ENCODE data around the gene ERICH4. TPM values are rescaled to one million over a fixed set of nuclear protein-coding genes. Genes with fewer than 3 reads are reported as not detected.
A peak's percentile ranks its signal among the peaks of the same experiment; 100 is the strongest.

The ERICH4 gene
- total RNA-seq, 1 donor from 2014 or later = not detected

DNA sequence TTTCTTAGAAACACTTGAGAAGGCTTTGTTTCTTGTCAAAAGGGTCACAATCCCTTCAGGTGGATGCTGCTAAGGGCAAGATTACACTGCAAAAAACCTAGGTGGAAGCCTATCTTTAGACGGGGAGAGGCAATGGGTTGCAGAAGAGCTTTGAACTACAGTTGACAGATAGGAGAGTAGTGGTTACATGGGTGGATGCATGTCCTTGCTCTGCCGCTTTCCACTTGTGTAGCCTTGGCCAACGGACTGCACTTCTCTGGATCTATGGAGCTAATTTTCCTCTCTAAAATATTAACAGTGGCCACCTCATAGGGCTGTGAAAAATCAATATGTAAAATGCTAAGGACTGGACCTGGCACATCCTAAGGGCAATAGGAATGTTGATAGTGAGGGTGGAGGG lies 44.4 kb upstream of the ERICH4 start:
- Mint-ChIP-seq H3K27me3 (ENCODE audit: low read depth) (no peaks in the 10 kb centered on the region), H3K36me3 (ENCODE audit: low read depth) (no peaks in the 10 kb centered on the region), H3K4me3 (ENCODE audit: unreplicated experiment) (peak overlapping the region; percentile 98), H3K9me3 (ENCODE audit: low read depth) (no peaks in the 10 kb centered on the region), H3K4me1 (ENCODE audit: low read depth) (peaks cover 35% of the 10 kb centered on the region), H3K27ac (ENCODE audit: unreplicated experiment) (no peak overlapping the region)
- no peak for DNase-seq (ENCODE audit: low spot score)
- TF ChIP-seq, protein P1, sequence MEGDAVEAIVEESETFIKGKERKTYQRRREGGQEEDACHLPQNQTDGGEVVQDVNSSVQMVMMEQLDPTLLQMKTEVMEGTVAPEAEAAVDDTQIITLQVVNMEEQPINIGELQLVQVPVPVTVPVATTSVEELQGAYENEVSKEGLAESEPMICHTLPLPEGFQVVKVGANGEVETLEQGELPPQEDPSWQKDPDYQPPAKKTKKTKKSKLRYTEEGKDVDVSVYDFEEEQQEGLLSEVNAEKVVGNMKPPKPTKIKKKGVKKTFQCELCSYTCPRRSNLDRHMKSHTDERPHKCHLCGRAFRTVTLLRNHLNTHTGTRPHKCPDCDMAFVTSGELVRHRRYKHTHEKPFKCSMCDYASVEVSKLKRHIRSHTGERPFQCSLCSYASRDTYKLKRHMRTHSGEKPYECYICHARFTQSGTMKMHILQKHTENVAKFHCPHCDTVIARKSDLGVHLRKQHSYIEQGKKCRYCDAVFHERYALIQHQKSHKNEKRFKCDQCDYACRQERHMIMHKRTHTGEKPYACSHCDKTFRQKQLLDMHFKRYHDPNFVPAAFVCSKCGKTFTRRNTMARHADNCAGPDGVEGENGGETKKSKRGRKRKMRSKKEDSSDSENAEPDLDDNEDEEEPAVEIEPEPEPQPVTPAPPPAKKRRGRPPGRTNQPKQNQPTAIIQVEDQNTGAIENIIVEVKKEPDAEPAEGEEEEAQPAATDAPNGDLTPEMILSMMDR (IDR thresholded peaks at IDR 0.05) = no peak

GRCh38 chr19:41399091-41399490 lies 43.9 kb upstream of the ERICH4 start:
- Mint-ChIP-seq H3K9me3 (ENCODE audit: low read depth) (no peaks in the 10 kb centered on the region), H3K27ac (ENCODE audit: unreplicated experiment) (no peak overlapping the region)
- TF ChIP-seq, protein P1 (IDR thresholded peaks at IDR 0.05) = no peak

DNA sequence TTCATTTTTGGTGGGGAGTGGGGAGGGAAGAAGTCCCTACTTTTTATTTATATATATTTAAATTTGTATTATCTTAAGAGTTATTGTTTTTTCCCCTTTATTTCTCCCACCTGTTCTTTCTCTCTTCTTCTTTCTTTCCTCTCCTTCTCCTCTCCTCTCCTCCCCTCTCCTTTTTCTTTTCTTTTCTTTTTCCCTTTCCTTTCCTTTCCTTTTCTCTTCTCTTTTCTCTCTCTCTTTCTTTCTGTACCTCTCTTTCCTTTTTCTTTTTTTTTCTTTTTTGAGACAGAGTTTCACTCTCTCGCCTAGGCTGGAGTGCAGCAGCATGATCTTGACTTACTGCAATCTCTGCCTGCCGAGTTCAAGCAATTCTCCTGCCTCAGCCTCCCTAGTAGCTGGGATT lies 43.4 kb upstream of the ERICH4 start:
- DNase-seq (ENCODE audit: low spot score) = no peak
- Mint-ChIP-seq H3K9me3 (ENCODE audit: low read depth) (no peaks in the 10 kb centered on the region), H3K27me3 (ENCODE audit: low read depth) (no peaks in the 10 kb centered on the region), H3K4me3 (ENCODE audit: unreplicated experiment) (no peak overlapping the region), H3K27ac (ENCODE audit: unreplicated experiment) (no peak overlapping the region), H3K36me3 (ENCODE audit: low read depth) (no peaks in the 10 kb centered on the region), H3K4me1 (ENCODE audit: low read depth) (peaks cover 35% of the 10 kb centered on the region)
- TF ChIP-seq, protein P1 (IDR thresholded peaks at IDR 0.05) = no peak

More at GRCh38 chr19:41399091-41399490, 43.9 kb upstream of the ERICH4 start:
- no peak for DNase-seq (ENCODE audit: low spot score)
- Mint-ChIP-seq H3K27me3 (ENCODE audit: low read depth) (no peaks in the 10 kb centered on the region), H3K4me3 (ENCODE audit: unreplicated experiment) (peak overlapping the region; percentile 98), H3K36me3 (ENCODE audit: low read depth) (no peaks in the 10 kb centered on the region), H3K4me1 (ENCODE audit: low read depth) (peaks cover 35% of the 10 kb centered on the region)

GRCh38 chr19:41401483-41401882 lies 41.5 kb upstream of the ERICH4 start:
- Mint-ChIP-seq H3K4me1 (ENCODE audit: low read depth) (peaks cover 25% of the 10 kb centered on the region), H3K4me3 (ENCODE audit: unreplicated experiment) (no peak overlapping the region), H3K36me3 (ENCODE audit: low read depth) (no peaks in the 10 kb centered on the region), H3K27ac (ENCODE audit: unreplicated experiment) (no peak overlapping the region), H3K9me3 (ENCODE audit: low read depth) (no peaks in the 10 kb centered on the region), H3K27me3 (ENCODE audit: low read depth) (no peaks in the 10 kb centered on the region)
- no peak for DNase-seq (ENCODE audit: low spot score)
- TF ChIP-seq, protein P1 (IDR thresholded peaks at IDR 0.05) = no peak

DNA sequence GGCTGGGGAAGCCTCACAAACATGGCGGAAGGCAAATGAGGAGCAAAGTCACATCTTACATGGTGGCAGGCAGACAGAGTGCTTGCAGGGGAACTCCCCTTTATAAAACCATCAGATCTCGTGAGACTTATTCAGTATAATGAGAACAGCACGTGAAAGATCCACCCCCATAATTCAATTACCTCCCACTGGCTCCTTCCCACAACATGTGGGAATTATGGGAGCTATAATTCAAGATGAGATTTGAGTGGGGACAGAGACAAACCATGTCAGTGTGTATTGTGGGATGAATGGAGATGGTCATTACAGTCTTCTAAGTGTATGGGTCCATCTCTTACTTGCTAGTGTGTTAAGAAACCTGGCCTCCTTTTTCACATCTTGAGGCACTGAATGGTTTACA lies 40.9 kb upstream of the ERICH4 start:
- no peak for DNase-seq (ENCODE audit: low spot score)
- Mint-ChIP-seq H3K27ac (ENCODE audit: unreplicated experiment) (no peak overlapping the region), H3K4me1 (ENCODE audit: low read depth) (peaks cover 21% of the 10 kb centered on the region), H3K36me3 (ENCODE audit: low read depth) (no peaks in the 10 kb centered on the region), H3K27me3 (ENCODE audit: low read depth) (no peaks in the 10 kb centered on the region), H3K9me3 (ENCODE audit: low read depth) (no peaks in the 10 kb centered on the region), H3K4me3 (ENCODE audit: unreplicated experiment) (no peak overlapping the region)
- TF ChIP-seq, protein P1 (IDR thresholded peaks at IDR 0.05) = no peak

All from chondrocyte (in vitro differentiated cells).